DMS79 (cell line): Measurements from ENCODE around the gene PLEKHM3.

Experiments used
- DNase-seq: peaks from one replicate; lab custom pipeline; 2025; lab: John Stamatoyannopoulos, UW

PLEKHM3 gene

GRCh38 chr2:207791579-207792243, 233.6 kb downstream of the PLEKHM3 start:
- DNase-seq: no peak

- DNase-seq: no peak
Measured at GRCh38 chr2:207790898-207791297, 234.4 kb downstream of the PLEKHM3 start.

- DNase-seq: no peak
Measured at GRCh38 chr2:207787800-207788199, 237.5 kb downstream of the PLEKHM3 start.

- DNase-seq: no peak
Measured at GRCh38 chr2:207787017-207787416, 238.3 kb downstream of the PLEKHM3 start.

GRCh38 chr2:207784898-207785297, 240.4 kb downstream of the PLEKHM3 start:
- DNase-seq: no peak

- DNase-seq: no peak
Measured at GRCh38 chr2:207783514-207783913, 241.8 kb downstream of the PLEKHM3 start.

- DNase-seq: no peak
Measured at GRCh38 chr2:207782238-207783030, 242.9 kb downstream of the PLEKHM3 start.

- DNase-seq: no peak
Measured at GRCh38 chr2:207779523-207779922, 245.8 kb downstream of the PLEKHM3 start.

GRCh38 chr2:207778298-207778882, 246.9 kb downstream of the PLEKHM3 start:
- DNase-seq: no peak

- peak; percentile 49 for DNase-seq
Measured at GRCh38 chr2:207777124-207777523, 248.2 kb downstream of the PLEKHM3 start.

- no peak for DNase-seq
Measured at GRCh38 chr2:207775473-207775872, 249.9 kb downstream of the PLEKHM3 start.

GRCh38 chr2:207772844-207773205, 252.5 kb downstream of the PLEKHM3 start:
- DNase-seq: no peak

- no peak for DNase-seq
Measured at GRCh38 chr2:207772081-207772843, 253.1 kb downstream of the PLEKHM3 start.

GRCh38 chr2:207771421-207771820, 253.9 kb downstream of the PLEKHM3 start:
- no peak for DNase-seq
